H1 (cell line): ENCODE measurements around the gene CTPS2. TPM values are rescaled to one million over a fixed set of nuclear protein-coding genes. Genes with fewer than 3 reads are reported as not detected.

Source experiments
- CEBPB ChIP-seq: IDR thresholded peaks from 2 replicates; pipeline ENCODE4 v1.6.1; 2012; ENCODE audit warnings: low read depth, low read length
- CHD2 ChIP-seq: IDR thresholded peaks from 2 replicates; pipeline ENCODE4 v1.6.1; 2012; ENCODE audit warnings: low read length, improper control_type of control experiment
- CHD7 ChIP-seq: fragments of 300-600 bp; sonication (generic); IDR thresholded peaks from 2 replicates; pipeline ENCODE4 v1.7.1; 2012; ENCODE audit warnings: low read length, moderate library complexity, mild to moderate bottlenecking, inconsistent platforms; ENCODE audit not compliant: insufficient replicate concordance
- KDM5A ChIP-seq: fragments of 200-600 bp; IDR thresholded peaks from 2 replicates; pipeline ENCODE4 v1.7.1; 2012; ENCODE audit warnings: mild to moderate bottlenecking, low read length, inconsistent platforms, mixed read lengths
- NRF1 ChIP-seq: IDR thresholded peaks from 2 replicates; pipeline ENCODE4 v1.6.1; 2011; ENCODE audit warnings: mild to moderate bottlenecking, low read depth, low read length, improper control_type of control experiment
- RXRA ChIP-seq: IDR thresholded peaks from 2 replicates; pipeline ENCODE4 v1.6.1; 2011; ENCODE audit warnings: low read depth, mild to moderate bottlenecking, low read length, moderate library complexity; ENCODE audit not compliant: insufficient read depth
- SIN3A ChIP-seq, 2 experiments: IDR thresholded peaks in 1 of 2; conservative IDR thresholded peaks in 1 of 2; 2 replicates each; pipeline ENCODE4 v1.6.1; 2011 to 2012; ENCODE audit warnings: low read length in 2 of 2, improper control_type of control experiment in 1 of 2, low read depth in 1 of 2, mild to moderate bottlenecking in 1 of 2
- TEAD4 ChIP-seq: IDR thresholded peaks from 2 replicates; pipeline ENCODE4 v1.6.1; 2012; ENCODE audit warnings: low read depth, low read length, inconsistent platforms, mixed read lengths
- polyA plus RNA-seq, 7 experiments: library from polyadenylated mRNA; depleted of rRNA in 3 of 7; stranded (reverse) in 5 of 7; unstranded in 2 of 7; fragments of >200 nt in 5 of 7; fragments of 200-250 nt in 2 of 7; gene quantifications; 1 replicate in 5 of 7; 2 replicates in 1 of 7; 4 replicates in 1 of 7; pipeline versions ENCODE4 v1.2.1 to v1.2.3, GENCODE V29; 2011 to 2013; ENCODE audit warnings: missing spikeins in 2 of 7, mixed read lengths in 2 of 7
- total RNA-seq: library from RNA; stranded (reverse); fragmentation: NEBNext Ultra II Directional; extraction: Animal tissue kit (Norgen Biotek cat#: 25700); gene quantifications from 2 replicates; pipeline ENCODE4 v1.2.1, GENCODE V29; 2021
- TF ChIP-seq, protein P1 (sequence below): IDR thresholded peaks from 2 replicates; pipeline ENCODE4 v1.6.1; 2012; ENCODE audit warnings: inconsistent platforms

CTPS2 gene
- total and polyA plus RNA-seq, 2 of the 8 experiments (the other 6 are each of a cell fraction or from before 2014, with no cell fraction given): 17.1 to 34.0 TPM

DNA sequence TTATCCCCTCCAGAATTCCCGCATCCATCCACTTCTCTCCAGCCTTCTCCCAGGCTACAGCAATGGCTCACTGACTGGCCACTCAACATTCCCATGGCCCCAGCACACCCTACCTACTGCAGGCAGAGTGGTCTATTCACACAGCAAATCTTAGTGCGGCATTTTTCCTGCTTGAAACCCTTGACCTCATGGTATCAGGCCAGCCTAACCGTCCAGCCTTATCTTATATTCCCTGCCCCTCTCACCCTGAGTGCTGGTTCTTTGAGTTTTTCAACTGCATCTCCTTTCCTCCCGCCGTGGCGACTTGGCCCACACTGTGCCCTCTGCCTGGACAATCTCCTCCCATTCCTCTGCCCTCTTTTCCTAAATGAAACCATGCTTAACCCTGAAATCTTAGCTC is 72.5 kb downstream of the CTPS2 start (continued):
- TF ChIP-seq CHD7 (no peak), RXRA (no peak), TEAD4 (no peak), CHD2 (no peak), CEBPB (no peak), SIN3A (conservative IDR thresholded peaks at IDR 0.05 in 1 of 2, IDR thresholded peaks at IDR 0.05 in 1 of 2; ENCODE audit: low read depth in 1 of 2, low read length in 2 of 2) (no peak), NRF1 (no peak), KDM5A (no peak)
- TF ChIP-seq, protein P1, sequence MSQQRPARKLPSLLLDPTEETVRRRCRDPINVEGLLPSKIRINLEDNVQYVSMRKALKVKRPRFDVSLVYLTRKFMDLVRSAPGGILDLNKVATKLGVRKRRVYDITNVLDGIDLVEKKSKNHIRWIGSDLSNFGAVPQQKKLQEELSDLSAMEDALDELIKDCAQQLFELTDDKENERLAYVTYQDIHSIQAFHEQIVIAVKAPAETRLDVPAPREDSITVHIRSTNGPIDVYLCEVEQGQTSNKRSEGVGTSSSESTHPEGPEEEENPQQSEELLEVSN: no peak
- TF ChIP-seq, all 59 proteins: peak for 0
